Aorta (tissue), 5 donors: ENCODE results near the gene SRPK3. TPM values are rescaled to one million over a fixed set of nuclear protein-coding genes. Genes with fewer than 3 reads are reported as not detected.
A peak's percentile ranks its signal among the peaks of the same experiment; 100 is the strongest.
"Not testable (repeated sequence)": the region's sequence is repeated elsewhere in the genome, so short reads cannot be mapped to it uniquely, and the experiment has no call there.

Source experiments
- ATAC-seq: fragments of 200-7000 bp; cut with Tn5 transposase; one replicate; pipeline ENCODE4 v1.9.1; 2022; ENCODE audit warnings: moderate library complexity; ENCODE audit not compliant: low FRiP score
- DNase-seq, 2 donors: peaks; one replicate each; pipeline ENCODE4 v3.0.0-alpha.2; 2020
- H3K27ac ChIP-seq, 2 donors: one replicate each; pipeline ENCODE4 v1.5.1; 2013; ENCODE audit warnings: low read length in 2 of 2, mild to moderate bottlenecking in 2 of 2, moderate library complexity in 2 of 2, control low read depth in 1 of 2, inconsistent platforms in 1 of 2, low read depth in 1 of 2
- H3K27me3 ChIP-seq, 2 donors: one replicate each; pipeline ENCODE4 v1.6.1; 2013; ENCODE audit warnings: control low read depth in 1 of 2, low read length in 1 of 2, mild to moderate bottlenecking in 1 of 2, moderate library complexity in 1 of 2; ENCODE audit not compliant: insufficient read depth in 2 of 2, control insufficient read depth in 1 of 2
- H3K36me3 ChIP-seq, 2 donors: one replicate each; pipeline ENCODE4 v1.6.1; 2013; ENCODE audit warnings: control low read depth in 1 of 2, low read length in 1 of 2, mild to moderate bottlenecking in 1 of 2; ENCODE audit not compliant: insufficient read depth in 2 of 2, control insufficient read depth in 1 of 2
- H3K4me1 ChIP-seq, 2 donors: one replicate each; pipeline ENCODE4 v1.6.1; 2013; ENCODE audit warnings: low read length in 2 of 2, control low read depth in 1 of 2, mild to moderate bottlenecking in 1 of 2, moderate library complexity in 1 of 2; ENCODE audit not compliant: insufficient read depth in 2 of 2, control insufficient read depth in 1 of 2
- H3K4me3 ChIP-seq, 2 donors: one replicate each; pipeline ENCODE4 v1.5.1; 2013; ENCODE audit warnings: low read length in 2 of 2, control low read depth in 1 of 2, mild to moderate bottlenecking in 1 of 2
- H3K9me3 ChIP-seq: one replicate; pipeline ENCODE4 v1.6.1; 2013; ENCODE audit warnings: mild to moderate bottlenecking, low read length; ENCODE audit not compliant: control insufficient read depth
- WGBS, 2 donors: extraction: QIAGEN DNeasy Blood & Tissue Kit; methylation state at CpG; one replicate each; pipeline ENCODE4 v1.1.7; 2013; 5-methylcytosine and 5-hydroxymethylcytosine counted together
- intact Hi-C, 2 donors: fragments of 100-400 bp; cut with DNase I; formaldehyde crosslinking; loops; one replicate each; pipeline versions ENCODE4 v1.14.2 to v1.15.0; 2022
- polyA plus RNA-seq, 2 donors: library from polyadenylated mRNA; stranded (reverse); fragments of 200-250 nt; gene quantifications; one replicate each; pipeline ENCODE4 v1.2.3, GENCODE V29; 2013
- total RNA-seq, 2 donors: library from RNA; stranded (reverse); fragmentation: NEBNext Ultra II Directional; extraction: Animal tissue kit (Norgen Biotek cat#: 25700); gene quantifications; one replicate each; pipeline ENCODE4 v1.2.1, GENCODE V29; 2021
- donor health status: healthy with polysubstance abuse.
- donor health status: Bipolar disorder and iron deficiency.
- donor health status: DM: no; HTN: no; CAD: no.
- donor health status: DM: no; HTN: no; CAD: no.
- donor health status: DM: yes; HTN: yes; CAD: no.

Gene SRPK3
- total and polyA plus RNA-seq, 4 donors, result 1.1 to 11.0 (median 6.7) TPM

GRCh38 chrX:153805436-153805835, 24.6 kb downstream of the SRPK3 start:
- intact Hi-C loops, result no loop called here
- no peaks in the 10 kb centered on the region for H3K27me3 ChIP-seq
- no peak overlapping the region for H3K27ac ChIP-seq
- DNase-seq (no peak), ATAC-seq (no peak)
- no peaks in the 10 kb centered on the region for H3K9me3 ChIP-seq
- no peaks in the 10 kb centered on the region for H3K4me1 ChIP-seq
- 88 to 95% methylated on average over 13 of the region's 13 CpGs for WGBS, 2 donors
- no peak overlapping the region for H3K4me3 ChIP-seq
- no peaks in the 10 kb centered on the region for H3K36me3 ChIP-seq

- Histone ChIP-seq H3K36me3 (no peaks in the 10 kb centered on the region), H3K27ac (no peak overlapping the region), H3K9me3 (no peaks in the 10 kb centered on the region), H3K4me3 (no peak overlapping the region), H3K4me1 (no peaks in the 10 kb centered on the region), H3K27me3 (no peaks in the 10 kb centered on the region)
- ATAC-seq (no peak), DNase-seq (no peak)
- intact Hi-C loops, result no loop called here
- WGBS, 2 donors, result 94 to 95% methylated on average over 26 to 28 of the region's 28 CpGs
These were observed 26.2 kb downstream of the SRPK3 start for GRCh38 chrX:153806999-153807575.

- no peaks in the 10 kb centered on the region for H3K9me3 ChIP-seq
- DNase-seq, result no peak
- H3K36me3 ChIP-seq, result no peaks in the 10 kb centered on the region
- no peaks in the 10 kb centered on the region for H3K27me3 ChIP-seq
- no peak overlapping the region for H3K4me3 ChIP-seq
- H3K4me1 ChIP-seq, result no peaks in the 10 kb centered on the region
- no peak overlapping the region for H3K27ac ChIP-seq
- 93 to 94% methylated on average over 18 to 19 of the region's 19 CpGs for WGBS, 2 donors
- ATAC-seq, result no peak
- intact Hi-C loops, result no loop called here
These were observed 27.1 kb downstream of the SRPK3 start for GRCh38 chrX:153807976-153808375.

GRCh38 chrX:153812220-153812619, 31.4 kb downstream of the SRPK3 start:
- no peaks in the 10 kb centered on the region for H3K36me3 ChIP-seq
- intact Hi-C loops, result no loop called here
- no peak for DNase-seq
- 45 to 58% methylated on average over 14 of the region's 14 CpGs for WGBS, 2 donors
- no peaks in the 10 kb centered on the region for H3K9me3 ChIP-seq
- H3K27me3 ChIP-seq, result no peaks in the 10 kb centered on the region
- H3K4me3 ChIP-seq, result no peak overlapping the region
- no peaks in the 10 kb centered on the region for H3K4me1 ChIP-seq
- no peak overlapping the region for H3K27ac ChIP-seq
- ATAC-seq, result no peak

- no peaks in the 10 kb centered on the region for H3K9me3 ChIP-seq
- no peaks in the 10 kb centered on the region for H3K27me3 ChIP-seq
- ATAC-seq (no peak), DNase-seq (no peak)
- 90 to 91% methylated on average over 5 of the region's 5 CpGs for WGBS, 2 donors
- no peak overlapping the region for H3K4me3 ChIP-seq
- H3K4me1 ChIP-seq, result no peaks in the 10 kb centered on the region
- no peak overlapping the region for H3K27ac ChIP-seq
- H3K36me3 ChIP-seq, result no peaks in the 10 kb centered on the region
- intact Hi-C loops, result no loop called here
These were observed 32.3 kb downstream of the SRPK3 start for GRCh38 chrX:153813161-153813560.

- WGBS, 2 donors, result 76% methylated on average over 19 of the region's 19 CpGs
These were observed 33.9 kb downstream of the SRPK3 start for GRCh38 chrX:153814591-153815315.

GRCh38 chrX:153816831-153817690, 36.2 kb downstream of the SRPK3 start:
- ATAC-seq (no peak), DNase-seq (peak in 1 of 2 donors; percentile 36)
- no peak overlapping the region for H3K27ac ChIP-seq
- no peaks in the 10 kb centered on the region for H3K27me3 ChIP-seq
- WGBS, 2 donors, result 85 to 86% methylated on average over 25 of the region's 25 CpGs
- no peak overlapping the region for H3K4me3 ChIP-seq
- no peaks in the 10 kb centered on the region for H3K9me3 ChIP-seq
- H3K4me1 ChIP-seq, result no peaks in the 10 kb centered on the region
- H3K36me3 ChIP-seq, result no peaks in the 10 kb centered on the region
- intact Hi-C loops, result no loop called here

More at GRCh38 chrX:153814591-153815315, 33.9 kb downstream of the SRPK3 start:
- Histone ChIP-seq H3K27ac (no peak overlapping the region), H3K27me3 (no peaks in the 10 kb centered on the region), H3K9me3 (no peaks in the 10 kb centered on the region), H3K4me1 (no peaks in the 10 kb centered on the region), H3K36me3 (no peaks in the 10 kb centered on the region), H3K4me3 (no peak overlapping the region)
- intact Hi-C loops, result no loop called here
- ATAC-seq, result no peak
- no peak for DNase-seq

GRCh38 chrX:153818064-153818463, 37.2 kb downstream of the SRPK3 start:
- H3K36me3 ChIP-seq, intact Hi-C loops, ATAC-seq, H3K27me3 ChIP-seq, H3K4me1 ChIP-seq, DNase-seq, H3K9me3 ChIP-seq, H3K27ac ChIP-seq, H3K4me3 ChIP-seq: not testable (repeated sequence)
- 83 to 97% methylated on average over 9 of the region's 9 CpGs for WGBS, 2 donors
